Ishikawa (cell line): ENCODE measurements around the gene EXOC3L2.

Experiments
- RAD21 ChIP-seq: IDR thresholded peaks from 2 replicates; pipeline ENCODE4 v1.6.1; 2012; ENCODE audit warnings: low read depth
- TCF12 ChIP-seq: IDR thresholded peaks from 2 replicates; pipeline ENCODE4 v1.6.1; 2012; ENCODE audit warnings: low read depth
- TF ChIP-seq, protein P1 (sequence below): IDR thresholded peaks from 2 replicates; pipeline ENCODE4 v1.6.1; 2012; ENCODE audit warnings: low read depth, mild to moderate bottlenecking

DNA sequence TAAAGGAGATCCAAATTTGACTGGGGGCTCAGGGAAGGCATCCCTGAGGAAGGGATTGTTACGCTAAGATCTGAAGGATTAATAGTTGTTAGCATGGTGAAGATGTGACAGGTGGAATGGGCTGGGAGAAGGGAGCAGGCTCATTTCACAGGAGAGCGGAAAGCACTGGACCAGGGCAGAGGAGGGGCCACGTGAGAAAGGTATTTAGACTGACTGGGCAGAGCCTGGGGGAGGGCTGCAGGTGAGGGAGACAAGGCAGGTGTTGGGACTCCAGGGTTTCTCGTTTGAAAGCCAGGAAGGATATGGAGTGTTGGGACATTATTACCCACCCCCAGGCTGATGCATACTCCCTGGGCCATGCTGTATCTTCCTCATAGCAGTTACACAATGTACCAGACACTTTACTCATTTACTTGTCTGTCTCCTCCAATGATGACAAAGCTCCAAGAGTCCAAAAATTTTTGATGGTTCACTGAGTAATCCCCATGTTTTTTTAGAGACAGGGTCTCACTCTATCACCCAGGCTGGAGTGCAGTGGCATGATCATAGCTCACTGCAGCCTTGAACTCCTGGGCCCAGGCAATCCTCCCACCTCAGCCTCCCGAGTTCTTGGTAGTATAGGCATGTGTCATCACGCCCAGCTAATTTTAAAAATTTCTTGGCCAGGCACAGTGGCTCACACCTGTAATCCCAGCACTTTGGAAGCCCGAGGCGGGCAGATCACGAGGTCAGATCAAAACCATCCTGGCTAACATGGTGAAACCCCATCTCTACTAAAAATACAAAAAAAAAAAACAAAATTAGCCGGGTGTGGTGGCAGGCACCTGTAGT is 69.5 kb downstream of the EXOC3L2 start:
- no peak for TF ChIP-seq TCF12
- TF ChIP-seq, protein P1, sequence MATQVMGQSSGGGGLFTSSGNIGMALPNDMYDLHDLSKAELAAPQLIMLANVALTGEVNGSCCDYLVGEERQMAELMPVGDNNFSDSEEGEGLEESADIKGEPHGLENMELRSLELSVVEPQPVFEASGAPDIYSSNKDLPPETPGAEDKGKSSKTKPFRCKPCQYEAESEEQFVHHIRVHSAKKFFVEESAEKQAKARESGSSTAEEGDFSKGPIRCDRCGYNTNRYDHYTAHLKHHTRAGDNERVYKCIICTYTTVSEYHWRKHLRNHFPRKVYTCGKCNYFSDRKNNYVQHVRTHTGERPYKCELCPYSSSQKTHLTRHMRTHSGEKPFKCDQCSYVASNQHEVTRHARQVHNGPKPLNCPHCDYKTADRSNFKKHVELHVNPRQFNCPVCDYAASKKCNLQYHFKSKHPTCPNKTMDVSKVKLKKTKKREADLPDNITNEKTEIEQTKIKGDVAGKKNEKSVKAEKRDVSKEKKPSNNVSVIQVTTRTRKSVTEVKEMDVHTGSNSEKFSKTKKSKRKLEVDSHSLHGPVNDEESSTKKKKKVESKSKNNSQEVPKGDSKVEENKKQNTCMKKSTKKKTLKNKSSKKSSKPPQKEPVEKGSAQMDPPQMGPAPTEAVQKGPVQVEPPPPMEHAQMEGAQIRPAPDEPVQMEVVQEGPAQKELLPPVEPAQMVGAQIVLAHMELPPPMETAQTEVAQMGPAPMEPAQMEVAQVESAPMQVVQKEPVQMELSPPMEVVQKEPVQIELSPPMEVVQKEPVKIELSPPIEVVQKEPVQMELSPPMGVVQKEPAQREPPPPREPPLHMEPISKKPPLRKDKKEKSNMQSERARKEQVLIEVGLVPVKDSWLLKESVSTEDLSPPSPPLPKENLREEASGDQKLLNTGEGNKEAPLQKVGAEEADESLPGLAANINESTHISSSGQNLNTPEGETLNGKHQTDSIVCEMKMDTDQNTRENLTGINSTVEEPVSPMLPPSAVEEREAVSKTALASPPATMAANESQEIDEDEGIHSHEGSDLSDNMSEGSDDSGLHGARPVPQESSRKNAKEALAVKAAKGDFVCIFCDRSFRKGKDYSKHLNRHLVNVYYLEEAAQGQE = no peak
- TF ChIP-seq RAD21 = no peak
